ENCODE measurements around the gene HOXB9. TPM values are rescaled to one million over a fixed set of nuclear protein-coding genes. Genes with fewer than 3 reads are reported as not detected.
A peak's percentile ranks its signal among the peaks of the same experiment; 100 is the strongest.

HOXB9 gene
- total and polyA plus RNA-seq, 2 of the 13 experiments (the other 11 are each of a cell fraction or from before 2014, with no cell fraction given): not detected

GRCh38 chr17:48593840-48594537, 32.2 kb downstream of the HOXB9 start (continued):
- TF ChIP-seq CTCF (CRISPR knock-in tag; IDR thresholded peaks at IDR 0.05) (peak; percentile 92), RAD21 (CRISPR knock-in tag; IDR thresholded peaks at IDR 0.05) (peak; percentile 82), ZFP36 (IDR thresholded peaks at IDR 0.05; ENCODE audit: borderline replicate concordance, low read depth, low read length, partially characterized antibody) (peak; percentile 39), KDM1A (CRISPR knock-in tag; IDR thresholded peaks at IDR 0.05) (no peak), ZNF264 (CRISPR knock-in tag; IDR thresholded peaks at IDR 0.05) (no peak), KDM2A (CRISPR knock-in tag; IDR thresholded peaks at IDR 0.05; ENCODE audit: borderline replicate concordance, low read depth) (peak; percentile 71; the same call in 1 of the 2 replicates), FOXJ3 (CRISPR knock-in tag; IDR thresholded peaks at IDR 0.05; ENCODE audit: borderline replicate concordance) (no peak), FOXK2 (IDR thresholded peaks at IDR 0.05) (no peak), GTF2F1 (IDR thresholded peaks at IDR 0.05; ENCODE audit: low read length) (no peak), SMC3 (IDR thresholded peaks at IDR 0.05; ENCODE audit: low read length) (peak; percentile 42; the same call in 1 of the 2 replicates), CENPX (CRISPR knock-in tag; IDR thresholded peaks at IDR 0.05) (no peak), ZNF580 (CRISPR knock-in tag; IDR thresholded peaks at IDR 0.05; ENCODE audit: borderline replicate concordance, low read depth) (peak; percentile 40; the same call in 1 of the 2 replicates), ARID5B (CRISPR knock-in tag; IDR thresholded peaks at IDR 0.05) (0 out of 2 replicates have a peak, but pooled peaks have one; percentile 14), ZNF687 (CRISPR knock-in tag; IDR thresholded peaks at IDR 0.05) (peak; percentile 31; the same call in 1 of the 2 replicates), MED8 (CRISPR knock-in tag; IDR thresholded peaks at IDR 0.05; ENCODE audit: insufficient replicate concordance) (no peak), YY1 (IDR thresholded peaks at IDR 0.05; ENCODE audit: insufficient read depth, insufficient replicate concordance, low read depth, low read length) (peak; percentile 91), STAG1 (CRISPR knock-in tag; IDR thresholded peaks at IDR 0.05) (peak; percentile 76), KDM3A (CRISPR knock-in tag; IDR thresholded peaks at IDR 0.05; ENCODE audit: low read depth) (peak; percentile 48; the same call in 1 of the 2 replicates), ZNF3 (CRISPR knock-in tag; IDR thresholded peaks at IDR 0.05) (no peak), HOXA3 (CRISPR knock-in tag; IDR thresholded peaks at IDR 0.05) (peak; percentile 55; the same call in 1 of the 2 replicates), ZNF558 (CRISPR knock-in tag; IDR thresholded peaks at IDR 0.05; ENCODE audit: borderline replicate concordance) (no peak)

All from HepG2 (cell line).